ES-I3 (cell line): ENCODE data around the gene CPZ.
"Not testable (repeated sequence)": the region's sequence is repeated elsewhere in the genome, so short reads cannot be mapped to it uniquely, and the experiment has no call there.

ENCODE experiments used
- H3K36me3 ChIP-seq: 2 replicates; pipeline ENCODE4 v1.6.1; 2013; ENCODE audit warnings: mild to moderate bottlenecking, low read length, control low read depth, moderate library complexity; ENCODE audit not compliant: insufficient read depth
- H3K4me1 ChIP-seq: 2 replicates; pipeline ENCODE4 v1.6.1; 2013; ENCODE audit warnings: mild to moderate bottlenecking, control low read depth, low read length; ENCODE audit not compliant: insufficient read depth
- H3K9ac ChIP-seq: 2 replicates; pipeline ENCODE4 v1.6.1; 2013; ENCODE audit warnings: low read depth, mild to moderate bottlenecking, low read length, moderate library complexity
- H3K9me3 ChIP-seq: 2 replicates; pipeline ENCODE4 v1.6.1; 2013; ENCODE audit warnings: mild to moderate bottlenecking, low read length, moderate library complexity; ENCODE audit not compliant: control insufficient read depth, insufficient read depth

CPZ gene

GRCh38 chr4:8613421-8614364 is 21.1 kb downstream of the CPZ start:
- no peaks in the 10 kb centered on the region for H3K4me1 ChIP-seq
- no peaks in the 10 kb centered on the region for H3K36me3 ChIP-seq
- no peaks in the 10 kb centered on the region for H3K9me3 ChIP-seq
- no peak overlapping the region for H3K9ac ChIP-seq

GRCh38 chr4:8614365-8615193 is 22.0 kb downstream of the CPZ start:
- Histone ChIP-seq H3K36me3 (no peaks in the 10 kb centered on the region), H3K4me1 (no peaks in the 10 kb centered on the region), H3K9ac (no peak overlapping the region), H3K9me3 (no peaks in the 10 kb centered on the region)

GRCh38 chr4:8615366-8615765 is 22.8 kb downstream of the CPZ start:
- H3K36me3 ChIP-seq: no peaks in the 10 kb centered on the region
- H3K9me3 ChIP-seq: no peaks in the 10 kb centered on the region
- no peaks in the 10 kb centered on the region for H3K4me1 ChIP-seq
- H3K9ac ChIP-seq: no peak overlapping the region

- Histone ChIP-seq H3K4me1 (no peaks in the 10 kb centered on the region), H3K9me3 (no peaks in the 10 kb centered on the region), H3K9ac (no peak overlapping the region), H3K36me3 (no peaks in the 10 kb centered on the region)
Measured at GRCh38 chr4:8615921-8616787, 23.6 kb downstream of the CPZ start.

- H3K4me1 ChIP-seq: no peaks in the 10 kb centered on the region
- no peaks in the 10 kb centered on the region for H3K9me3 ChIP-seq
- H3K36me3 ChIP-seq: no peaks in the 10 kb centered on the region
- no peak overlapping the region for H3K9ac ChIP-seq
Measured at GRCh38 chr4:8616831-8617230, 24.3 kb downstream of the CPZ start.

GRCh38 chr4:8617486-8618040 is 25.0 kb downstream of the CPZ start:
- Histone ChIP-seq H3K36me3 (no peaks in the 10 kb centered on the region), H3K9ac (no peak overlapping the region), H3K4me1 (no peaks in the 10 kb centered on the region), H3K9me3 (no peaks in the 10 kb centered on the region)

GRCh38 chr4:8618421-8618820 is 25.9 kb downstream of the CPZ start:
- H3K36me3 ChIP-seq: no peaks in the 10 kb centered on the region
- no peak overlapping the region for H3K9ac ChIP-seq
- no peaks in the 10 kb centered on the region for H3K9me3 ChIP-seq
- H3K4me1 ChIP-seq: no peaks in the 10 kb centered on the region

- no peaks in the 10 kb centered on the region for H3K9me3 ChIP-seq
- H3K9ac ChIP-seq: no peak overlapping the region
- no peaks in the 10 kb centered on the region for H3K4me1 ChIP-seq
- no peaks in the 10 kb centered on the region for H3K36me3 ChIP-seq
Measured at GRCh38 chr4:8618961-8619720, 26.6 kb downstream of the CPZ start.

- H3K4me1 ChIP-seq, H3K9ac ChIP-seq, H3K9me3 ChIP-seq, H3K36me3 ChIP-seq: not testable (repeated sequence)
Measured at GRCh38 chr4:8621135-8621534, 28.6 kb downstream of the CPZ start.

GRCh38 chr4:8624601-8625272 is 32.2 kb downstream of the CPZ start:
- not testable (repeated sequence) for H3K9me3 ChIP-seq, H3K4me1 ChIP-seq, H3K9ac ChIP-seq, H3K36me3 ChIP-seq

GRCh38 chr4:8630240-8630905 is 37.8 kb downstream of the CPZ start:
- not testable (repeated sequence) for H3K9ac ChIP-seq, H3K4me1 ChIP-seq, H3K9me3 ChIP-seq, H3K36me3 ChIP-seq

- H3K9me3 ChIP-seq, H3K36me3 ChIP-seq, H3K4me1 ChIP-seq, H3K9ac ChIP-seq: not testable (repeated sequence)
Measured at GRCh38 chr4:8631896-8632295, 39.3 kb downstream of the CPZ start.

GRCh38 chr4:8634773-8635172 is 42.2 kb downstream of the CPZ start:
- not testable (repeated sequence) for H3K36me3 ChIP-seq, H3K4me1 ChIP-seq, H3K9me3 ChIP-seq, H3K9ac ChIP-seq
